Stimulated activated CD4-positive, alpha-beta T cell treated with anti-CD3 and anti-CD28 coated beads, Interleukin-12 subunit alpha, Interleukin-12 subunit beta, amount 100 ng/mL, for 4 hours (primary cell): Measurements from ENCODE around the gene MRPL12.
"Not testable (repeated sequence)": the region's sequence is repeated elsewhere in the genome, so short reads cannot be mapped to it uniquely, and the experiment has no call there.

Experiments used
- DNase-seq: peaks from one replicate; pipeline ENCODE4 v3.0.0-alpha.2; 2020

MRPL12 gene

GRCh38 chr17:81702934-81703746 is at the start of gene MRPL12:
Gene MRPL12 (plus strand): TSS chr17:81703367. CDS start chr17:81703502, 135 bp downstream.
- peak; percentile 85 for DNase-seq

GRCh38 chr17:81655378-81656117 is 47.6 kb upstream of the MRPL12 start:
- DNase-seq: no peak

GRCh38 chr17:81656118-81656743 is 46.9 kb upstream of the MRPL12 start, which contains the start of gene PDE6G:
Gene PDE6G (minus strand): TSS chr17:81656542. CDS start chr17:81653305, 3,237 bp downstream.
- no peak for DNase-seq

GRCh38 chr17:81656835-81657234 is 46.3 kb upstream of the MRPL12 start:
- DNase-seq: no peak

GRCh38 chr17:81659038-81659437 is 44.1 kb upstream of the MRPL12 start:
- no peak for DNase-seq

- DNase-seq: no peak
Observed at GRCh38 chr17:81660441-81660840, 42.7 kb upstream of the MRPL12 start.

- DNase-seq: no peak
Observed at GRCh38 chr17:81662002-81662401, 41.2 kb upstream of the MRPL12 start.

- no peak for DNase-seq
Observed at GRCh38 chr17:81664051-81664470, 39.1 kb upstream of the MRPL12 start.

- DNase-seq: peak; percentile 60
Observed at GRCh38 chr17:81665205-81666091, 37.7 kb upstream of the MRPL12 start.

- peak; percentile 34 for DNase-seq
Observed at GRCh38 chr17:81666092-81666341, 37.1 kb upstream of the MRPL12 start.

- peak; percentile 90 for DNase-seq
Observed at GRCh38 chr17:81666342-81667191, 36.6 kb upstream of the MRPL12 start, which contains the start of the genes CCDC137 and OXLD1. Gene CCDC137 (plus strand): TSS chr17:81666737. CDS start chr17:81666767, 30 bp downstream. Gene OXLD1 (minus strand): TSS chr17:81666605. CDS start chr17:81666577, 28 bp downstream.

- no peak for DNase-seq
Observed at GRCh38 chr17:81667754-81668153, 35.4 kb upstream of the MRPL12 start.

GRCh38 chr17:81672504-81672903 is 30.7 kb upstream of the MRPL12 start:
- DNase-seq: no peak

- no peak for DNase-seq
Observed at GRCh38 chr17:81672954-81673353, 30.2 kb upstream of the MRPL12 start.

GRCh38 chr17:81673561-81674258 is 29.5 kb upstream of the MRPL12 start:
- DNase-seq: no peak

GRCh38 chr17:81675515-81676221 is 27.5 kb upstream of the MRPL12 start:
- not testable (repeated sequence) for DNase-seq

- DNase-seq: no peak
Observed at GRCh38 chr17:81676906-81677305, 26.3 kb upstream of the MRPL12 start.

- no peak for DNase-seq
Observed at GRCh38 chr17:81680150-81680549, 23.0 kb upstream of the MRPL12 start.

GRCh38 chr17:81681672-81682071 is 21.5 kb upstream of the MRPL12 start:
- no peak for DNase-seq

GRCh38 chr17:81682565-81683207 is 20.5 kb upstream of the MRPL12 start:
- no peak for DNase-seq
